ENCODE data around the gene CLIP2. TPM values are rescaled to one million over a fixed set of nuclear protein-coding genes. Genes with fewer than 3 reads are reported as not detected.
A peak's percentile ranks its signal among the peaks of the same experiment; 100 is the strongest.

Gene CLIP2
- total RNA-seq, 6 experiments from 2014 or later = 27.9 to 37.5 (median 34.5) TPM

DNA sequence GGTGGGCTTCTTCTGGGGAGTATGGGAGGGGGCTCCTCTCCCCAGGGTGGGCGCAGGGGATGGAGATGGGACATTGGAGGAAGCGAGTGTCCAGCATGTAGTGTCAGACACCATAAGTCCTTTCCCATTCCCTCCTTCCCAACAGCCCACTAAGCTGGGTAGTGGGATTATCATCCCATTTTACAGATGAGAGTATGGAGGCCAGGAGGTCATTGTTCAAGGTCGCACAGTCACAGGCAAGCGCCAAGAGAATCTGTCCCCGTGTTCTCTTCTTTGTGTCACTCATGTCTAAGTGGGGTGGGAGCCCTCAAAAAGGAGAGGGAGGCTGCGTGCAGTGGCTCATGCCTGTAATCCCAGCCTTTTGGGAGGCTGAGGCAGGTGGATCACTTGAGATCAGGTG lies 64.8 kb downstream of the CLIP2 start:
- DNase-seq = no peak
- Mint-ChIP-seq H3K4me3 (no peak overlapping the region), H3K27ac (no peak overlapping the region), H3K27me3 (ENCODE audit: insufficient read depth) (peaks cover 4% of the 10 kb centered on the region; the same call in 1 of the 2 replicates), H3K4me1 (ENCODE audit: low read depth) (peaks cover 28% of the 10 kb centered on the region), H3K9me3 (peaks cover 9% of the 10 kb centered on the region), H3K36me3 (ENCODE audit: low read depth) (peaks cover 32% of the 10 kb centered on the region)
- TF ChIP-seq, protein P1, sequence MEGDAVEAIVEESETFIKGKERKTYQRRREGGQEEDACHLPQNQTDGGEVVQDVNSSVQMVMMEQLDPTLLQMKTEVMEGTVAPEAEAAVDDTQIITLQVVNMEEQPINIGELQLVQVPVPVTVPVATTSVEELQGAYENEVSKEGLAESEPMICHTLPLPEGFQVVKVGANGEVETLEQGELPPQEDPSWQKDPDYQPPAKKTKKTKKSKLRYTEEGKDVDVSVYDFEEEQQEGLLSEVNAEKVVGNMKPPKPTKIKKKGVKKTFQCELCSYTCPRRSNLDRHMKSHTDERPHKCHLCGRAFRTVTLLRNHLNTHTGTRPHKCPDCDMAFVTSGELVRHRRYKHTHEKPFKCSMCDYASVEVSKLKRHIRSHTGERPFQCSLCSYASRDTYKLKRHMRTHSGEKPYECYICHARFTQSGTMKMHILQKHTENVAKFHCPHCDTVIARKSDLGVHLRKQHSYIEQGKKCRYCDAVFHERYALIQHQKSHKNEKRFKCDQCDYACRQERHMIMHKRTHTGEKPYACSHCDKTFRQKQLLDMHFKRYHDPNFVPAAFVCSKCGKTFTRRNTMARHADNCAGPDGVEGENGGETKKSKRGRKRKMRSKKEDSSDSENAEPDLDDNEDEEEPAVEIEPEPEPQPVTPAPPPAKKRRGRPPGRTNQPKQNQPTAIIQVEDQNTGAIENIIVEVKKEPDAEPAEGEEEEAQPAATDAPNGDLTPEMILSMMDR (IDR thresholded peaks at IDR 0.05) = no peak

DNA sequence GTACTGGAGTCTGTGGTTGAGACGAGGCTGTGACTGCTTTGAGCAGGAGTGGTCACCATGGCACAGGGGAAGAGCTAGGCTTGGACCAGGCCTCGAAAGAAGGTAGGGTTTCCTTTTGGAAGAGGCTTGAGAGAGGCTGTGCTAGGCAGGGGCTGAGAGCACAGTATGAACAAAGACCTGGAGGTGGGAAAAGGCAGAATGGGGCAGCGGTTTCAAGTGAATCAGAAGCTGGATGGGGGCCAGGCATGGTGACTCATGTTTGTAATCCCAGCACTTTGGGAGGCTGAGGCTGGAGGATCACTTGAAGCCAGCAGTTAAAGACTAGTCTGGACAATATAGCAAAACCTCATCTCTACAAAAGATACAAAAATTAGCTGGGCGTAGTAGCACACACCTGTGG lies 65.9 kb downstream of the CLIP2 start:
- no peak overlapping the region for H3K4me3 Mint-ChIP-seq
- TF ChIP-seq, protein P1 (IDR thresholded peaks at IDR 0.05) = no peak
- peaks cover 7% of the 10 kb centered on the region for H3K27me3 Mint-ChIP-seq (ENCODE audit: insufficient read depth)
- DNase-seq = peak; percentile 70
- H3K9me3 Mint-ChIP-seq = peaks cover 9% of the 10 kb centered on the region
- peaks cover 28% of the 10 kb centered on the region for H3K4me1 Mint-ChIP-seq (ENCODE audit: low read depth)
- H3K27ac Mint-ChIP-seq = peak overlapping the region; percentile 65
- peaks cover 32% of the 10 kb centered on the region for H3K36me3 Mint-ChIP-seq (ENCODE audit: low read depth)

DNA sequence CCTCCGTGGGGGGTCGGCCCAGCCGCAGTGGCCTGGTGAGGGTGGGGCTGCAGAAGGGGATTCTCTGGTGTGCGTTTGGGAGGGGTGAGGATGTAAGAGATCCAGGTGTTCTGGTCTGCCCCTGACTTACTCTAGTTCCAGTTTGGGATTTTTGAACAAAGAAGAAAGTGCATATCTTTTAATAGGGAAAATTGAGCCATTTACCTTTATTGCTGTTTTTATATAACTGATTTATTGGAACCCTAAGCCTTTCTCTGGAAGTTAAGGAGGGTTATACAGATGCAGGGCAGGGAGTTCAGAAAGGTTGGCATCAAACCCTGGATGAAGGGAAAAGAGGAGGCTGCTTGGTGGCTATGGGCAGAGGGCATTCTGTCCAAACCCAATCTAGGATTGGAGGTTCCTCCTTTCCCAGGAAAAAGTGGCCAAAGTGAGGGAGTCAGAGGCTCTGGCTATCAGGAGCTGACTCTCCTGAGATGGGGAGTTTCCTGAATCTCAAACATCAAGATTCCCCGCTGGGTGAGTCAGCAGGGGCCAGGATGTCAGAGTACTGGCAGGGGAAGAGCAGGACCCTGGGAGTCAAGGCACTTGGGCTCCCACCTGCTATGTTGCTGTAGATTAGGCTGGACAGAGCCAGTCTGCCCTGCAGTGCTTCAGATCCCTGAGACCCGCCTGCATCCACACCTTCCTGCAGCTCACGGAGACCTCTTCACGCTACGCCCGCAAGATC lies 67.5 kb downstream of the CLIP2 start:
- no peak for DNase-seq
- Mint-ChIP-seq H3K4me3 (no peak overlapping the region), H3K4me1 (ENCODE audit: low read depth) (peaks cover 26% of the 10 kb centered on the region), H3K9me3 (peaks cover 9% of the 10 kb centered on the region), H3K36me3 (ENCODE audit: low read depth) (peaks cover 32% of the 10 kb centered on the region), H3K27ac (no peak overlapping the region), H3K27me3 (ENCODE audit: insufficient read depth) (peaks cover 8% of the 10 kb centered on the region)
- TF ChIP-seq, protein P1 (IDR thresholded peaks at IDR 0.05) = no peak

DNA sequence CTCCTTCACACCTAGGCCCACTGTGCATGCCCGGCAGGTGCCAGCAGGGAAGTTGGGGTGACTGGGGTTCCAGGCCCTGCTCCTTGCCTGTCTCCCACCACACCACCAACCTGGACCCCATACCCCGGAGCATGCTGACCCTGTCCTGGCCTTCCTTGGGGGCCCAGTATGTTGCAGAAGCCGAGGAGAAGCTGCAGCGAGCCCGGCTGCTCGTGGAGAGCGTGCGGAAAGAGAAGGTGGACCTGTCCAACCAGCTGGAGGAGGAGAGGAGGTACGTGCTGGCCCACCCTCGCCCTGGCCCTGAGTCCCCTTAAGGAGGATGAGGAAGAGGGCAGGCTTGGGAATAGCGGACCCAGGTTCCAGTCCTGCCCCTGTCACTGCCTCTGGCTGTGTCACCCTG lies 70.8 kb downstream of the CLIP2 start:
- DNase-seq = no peak
- no peak overlapping the region for H3K27ac Mint-ChIP-seq
- H3K36me3 Mint-ChIP-seq (ENCODE audit: low read depth) = peaks cover 28% of the 10 kb centered on the region
- peaks cover 9% of the 10 kb centered on the region for H3K9me3 Mint-ChIP-seq
- H3K4me1 Mint-ChIP-seq (ENCODE audit: low read depth) = peaks cover 15% of the 10 kb centered on the region
- TF ChIP-seq, protein P1 (IDR thresholded peaks at IDR 0.05) = no peak
- H3K4me3 Mint-ChIP-seq = no peak overlapping the region
- H3K27me3 Mint-ChIP-seq (ENCODE audit: insufficient read depth) = peaks cover 4% of the 10 kb centered on the region

DNA sequence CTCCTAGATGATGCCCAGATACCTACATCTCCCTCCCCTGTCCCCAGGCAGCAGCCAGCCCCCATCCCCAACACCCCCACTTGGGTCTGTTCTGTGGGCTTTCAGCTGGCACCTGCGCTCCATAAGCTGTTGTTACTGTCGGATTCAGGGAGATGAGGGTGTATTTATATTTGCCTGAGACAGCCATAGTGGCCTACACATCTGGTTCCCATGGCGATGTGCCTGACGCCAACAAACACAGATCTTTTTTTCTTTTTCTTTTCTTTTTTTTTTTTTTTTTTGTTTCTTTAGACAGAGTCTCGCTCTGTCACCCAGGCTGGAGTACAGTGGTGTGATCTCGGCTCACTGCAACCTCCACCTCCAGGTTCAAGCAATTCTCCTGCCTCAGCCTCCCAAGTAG lies 73.1 kb downstream of the CLIP2 start:
- H3K27me3 Mint-ChIP-seq (ENCODE audit: insufficient read depth) = peaks cover 4% of the 10 kb centered on the region
- peaks cover 6% of the 10 kb centered on the region for H3K4me1 Mint-ChIP-seq (ENCODE audit: low read depth)
- peak overlapping the region; percentile 55 for H3K27ac Mint-ChIP-seq
- H3K4me3 Mint-ChIP-seq = no peak overlapping the region
- no peaks in the 10 kb centered on the region for H3K9me3 Mint-ChIP-seq
- H3K36me3 Mint-ChIP-seq (ENCODE audit: low read depth) = peaks cover 16% of the 10 kb centered on the region
- TF ChIP-seq, protein P1 (IDR thresholded peaks at IDR 0.05) = no peak
- DNase-seq = no peak
